ENCODE measurements around the gene LRRC40. TPM values are rescaled to one million over a fixed set of nuclear protein-coding genes. Genes with fewer than 3 reads are reported as not detected.

The LRRC40 gene
- total and polyA plus RNA-seq, 8 donors = 1.4 to 32.7 (median 5.9) TPM

DNA sequence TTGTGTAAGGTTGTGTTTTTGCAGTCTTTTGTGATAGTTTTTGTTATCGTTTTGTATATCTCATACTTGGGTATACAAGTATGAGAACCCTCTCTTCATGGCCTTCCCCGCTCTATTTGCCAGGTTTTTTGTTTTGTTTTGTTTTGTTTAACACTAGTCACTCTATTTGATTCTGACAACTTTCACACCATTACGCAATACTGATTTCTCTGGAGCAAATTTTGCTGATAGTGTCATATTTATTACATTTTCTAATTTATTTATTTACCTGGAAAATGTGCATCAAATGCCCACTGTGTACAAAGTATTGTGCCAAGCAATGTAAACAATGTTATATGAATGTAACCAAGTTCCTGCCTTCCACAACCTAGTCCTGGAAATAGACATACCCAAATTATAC is 90.1 kb downstream of the LRRC40 start:
- Histone ChIP-seq H3K9me3 (no peaks in the 10 kb centered on the region), H3K27me3 (no peaks in the 10 kb centered on the region), H3K36me3 (no peaks in the 10 kb centered on the region), H3K27ac (no peak overlapping the region), H3K4me3 (no peak overlapping the region), H3K4me1 (no peaks in the 10 kb centered on the region)
- no peak for DNase-seq
- intact Hi-C loops (cut with DNase I; ENCODE audit: low total_unique reads) = no loop called here
- TF ChIP-seq, protein P1, sequence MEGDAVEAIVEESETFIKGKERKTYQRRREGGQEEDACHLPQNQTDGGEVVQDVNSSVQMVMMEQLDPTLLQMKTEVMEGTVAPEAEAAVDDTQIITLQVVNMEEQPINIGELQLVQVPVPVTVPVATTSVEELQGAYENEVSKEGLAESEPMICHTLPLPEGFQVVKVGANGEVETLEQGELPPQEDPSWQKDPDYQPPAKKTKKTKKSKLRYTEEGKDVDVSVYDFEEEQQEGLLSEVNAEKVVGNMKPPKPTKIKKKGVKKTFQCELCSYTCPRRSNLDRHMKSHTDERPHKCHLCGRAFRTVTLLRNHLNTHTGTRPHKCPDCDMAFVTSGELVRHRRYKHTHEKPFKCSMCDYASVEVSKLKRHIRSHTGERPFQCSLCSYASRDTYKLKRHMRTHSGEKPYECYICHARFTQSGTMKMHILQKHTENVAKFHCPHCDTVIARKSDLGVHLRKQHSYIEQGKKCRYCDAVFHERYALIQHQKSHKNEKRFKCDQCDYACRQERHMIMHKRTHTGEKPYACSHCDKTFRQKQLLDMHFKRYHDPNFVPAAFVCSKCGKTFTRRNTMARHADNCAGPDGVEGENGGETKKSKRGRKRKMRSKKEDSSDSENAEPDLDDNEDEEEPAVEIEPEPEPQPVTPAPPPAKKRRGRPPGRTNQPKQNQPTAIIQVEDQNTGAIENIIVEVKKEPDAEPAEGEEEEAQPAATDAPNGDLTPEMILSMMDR (IDR thresholded peaks at IDR 0.05) = no peak
- TF ChIP-seq POLR2A (IDR thresholded peaks at IDR 0.05) (no peak), POLR2AphosphoS5 (IDR thresholded peaks at IDR 0.05) (no peak), EP300 (IDR thresholded peaks at IDR 0.05) (no peak)
- 81 to 87% (median 85%) methylated on average over 3 of the region's 3 CpGs for WGBS, 5 donors

DNA sequence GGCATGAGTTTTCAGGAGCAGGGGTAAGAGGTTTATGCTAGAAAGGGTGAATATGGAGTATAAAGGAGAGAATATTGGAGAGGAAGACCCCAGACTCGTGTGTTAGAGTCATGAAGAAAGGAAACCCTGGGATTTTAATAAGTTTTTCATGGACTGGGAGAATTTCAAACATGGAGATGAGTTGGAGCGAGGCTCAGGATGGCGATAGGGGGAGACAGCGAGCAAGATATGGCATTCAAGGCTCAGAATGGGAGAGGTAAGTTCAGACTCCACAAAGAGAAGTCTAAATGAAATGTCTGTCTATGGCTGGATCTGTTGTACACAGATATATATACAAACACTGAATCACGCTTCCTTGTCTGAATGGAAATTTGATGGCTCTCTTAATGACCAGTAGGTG is 92.5 kb downstream of the LRRC40 start:
- no peak for DNase-seq
- H3K4me3 ChIP-seq = no peak overlapping the region
- H3K27ac ChIP-seq = no peak overlapping the region
- no peaks in the 10 kb centered on the region for H3K36me3 ChIP-seq
- TF ChIP-seq POLR2AphosphoS5 (IDR thresholded peaks at IDR 0.05) (no peak), EP300 (IDR thresholded peaks at IDR 0.05) (no peak), POLR2A (IDR thresholded peaks at IDR 0.05) (no peak)
- TF ChIP-seq, protein P1 (IDR thresholded peaks at IDR 0.05) = no peak
- H3K9me3 ChIP-seq = no peaks in the 10 kb centered on the region
- 72 to 87% (median 80%) methylated on average over 5 of the region's 5 CpGs for WGBS, 5 donors
- H3K4me1 ChIP-seq = no peaks in the 10 kb centered on the region
- intact Hi-C loops (cut with DNase I; ENCODE audit: low total_unique reads) = no loop called here
- no peaks in the 10 kb centered on the region for H3K27me3 ChIP-seq

DNA sequence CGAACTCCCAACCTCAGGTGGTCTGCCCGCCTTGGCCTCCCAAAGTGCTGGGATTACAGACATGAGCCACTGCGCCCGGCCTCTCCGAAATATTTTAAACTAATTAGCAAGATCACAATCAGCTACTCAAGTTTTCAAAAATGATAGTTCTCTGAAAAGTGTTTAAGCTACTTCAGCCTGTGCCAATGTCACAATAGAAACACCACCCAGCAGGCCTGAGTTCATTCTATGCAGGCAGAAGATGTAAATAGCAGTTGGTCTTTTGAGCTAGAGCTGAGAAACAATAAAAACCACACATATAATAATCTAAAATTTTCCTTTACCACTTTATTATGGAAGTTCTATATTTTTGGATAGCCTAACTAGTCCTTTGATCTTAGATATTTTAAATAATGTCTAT is 96.1 kb downstream of the LRRC40 start:
- no peaks in the 10 kb centered on the region for H3K4me1 ChIP-seq
- H3K36me3 ChIP-seq = no peaks in the 10 kb centered on the region
- 83 to 91% (median 86%) methylated on average over 5 of the region's 5 CpGs for WGBS, 5 donors

DNA sequence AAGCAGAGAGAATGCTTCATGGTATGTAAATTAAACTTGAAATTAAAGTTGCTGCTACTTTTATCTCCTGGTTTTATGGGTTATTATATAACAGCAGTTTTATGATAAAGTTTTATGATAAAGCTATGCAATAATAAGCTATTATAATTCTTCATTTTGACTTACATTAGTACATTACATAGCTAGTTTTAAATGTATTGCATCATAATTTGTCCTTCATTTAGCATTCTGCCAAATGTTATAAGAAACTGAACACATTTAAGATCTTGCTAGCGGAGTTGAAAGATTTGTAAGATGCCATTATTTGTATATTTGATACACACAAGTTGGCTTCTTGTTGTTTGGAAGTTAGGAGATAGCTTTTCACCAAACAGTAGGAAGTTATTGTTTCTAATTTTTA is 101.6 kb downstream of the LRRC40 start:
- intact Hi-C loops (cut with DNase I; ENCODE audit: low total_unique reads) = no loop called here
- H3K4me3 ChIP-seq = no peak overlapping the region
- H3K36me3 ChIP-seq = no peaks in the 10 kb centered on the region
- H3K9me3 ChIP-seq = no peaks in the 10 kb centered on the region
- 81 to 89% (median 87%) methylated on average over 1 of the region's 1 CpG for whole genome bisulfite sequencing, 5 donors
- H3K27ac ChIP-seq = no peak overlapping the region
- no peak for DNase-seq
- no peaks in the 10 kb centered on the region for H3K4me1 ChIP-seq
- no peaks in the 10 kb centered on the region for H3K27me3 ChIP-seq
- TF ChIP-seq EP300 (IDR thresholded peaks at IDR 0.05) (no peak), POLR2AphosphoS5 (IDR thresholded peaks at IDR 0.05) (no peak)

More for the DNA sequence above, 96.1 kb downstream of the LRRC40 start:
- no peak for TF ChIP-seq EP300 (IDR thresholded peaks at IDR 0.05)
- TF ChIP-seq, protein P1 (IDR thresholded peaks at IDR 0.05) = no peak
- TF ChIP-seq POLR2AphosphoS5 (IDR thresholded peaks at IDR 0.05) = no peak
- TF ChIP-seq POLR2A (IDR thresholded peaks at IDR 0.05) = no peak
- no peak overlapping the region for H3K4me3 ChIP-seq
- DNase-seq = no peak
- H3K27ac ChIP-seq = no peak overlapping the region
- H3K27me3 ChIP-seq = no peaks in the 10 kb centered on the region
- no peaks in the 10 kb centered on the region for H3K9me3 ChIP-seq
- intact Hi-C loops (cut with DNase I; ENCODE audit: low total_unique reads) = no loop called here

DNA sequence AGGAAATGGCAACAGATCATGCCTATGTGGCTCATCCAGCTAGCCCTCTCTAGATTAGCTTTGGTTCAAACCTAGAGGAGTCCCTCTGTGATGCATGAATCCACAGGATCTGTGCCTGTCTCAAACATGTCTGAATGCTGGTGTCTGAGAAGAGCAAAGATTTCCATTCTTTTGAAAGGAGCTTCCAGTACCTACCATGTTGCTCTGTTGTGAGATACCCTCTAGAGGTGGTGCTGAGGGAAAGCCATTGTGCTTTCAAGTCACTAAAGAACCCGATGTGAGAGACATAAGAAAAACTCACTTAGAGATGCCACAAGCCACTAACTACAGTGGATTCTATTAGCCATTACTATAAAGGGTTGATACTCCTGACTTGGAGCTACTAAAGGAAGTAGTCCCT is 103.6 kb downstream of the LRRC40 start:
- intact Hi-C loops (cut with DNase I; ENCODE audit: low total_unique reads) = no loop called here
- 50 to 88% (median 77%) methylated on average over 1 of the region's 1 CpG for WGBS, 5 donors
- H3K36me3 ChIP-seq = no peaks in the 10 kb centered on the region

More for the DNA sequence above, 103.6 kb downstream of the LRRC40 start:
- no peaks in the 10 kb centered on the region for H3K27me3 ChIP-seq
- no peaks in the 10 kb centered on the region for H3K4me1 ChIP-seq
- H3K4me3 ChIP-seq = no peak overlapping the region
- H3K27ac ChIP-seq = no peak overlapping the region
- no peak for DNase-seq
- no peaks in the 10 kb centered on the region for H3K9me3 ChIP-seq
- TF ChIP-seq EP300 (IDR thresholded peaks at IDR 0.05) (no peak), POLR2AphosphoS5 (IDR thresholded peaks at IDR 0.05) (no peak)
- TF ChIP-seq, protein P1 (IDR thresholded peaks at IDR 0.05) = no peak
